Endothelial cell (in vitro differentiated cells): ENCODE results near the gene AK8. TPM values are rescaled to one million over a fixed set of nuclear protein-coding genes. Genes with fewer than 3 reads are reported as not detected.

ENCODE experiments used
- DNase-seq: peaks from one replicate; pipeline ENCODE4 v3.0.0; 2021; ENCODE audit warnings: low spot score
- H3K27ac Mint-ChIP-seq: one replicate; pipeline ENCODE4 v1.8.0; 2021; ENCODE audit warnings: mixed read lengths, inconsistent platforms; ENCODE audit not compliant: unreplicated experiment
- H3K27me3 Mint-ChIP-seq: one replicate; pipeline ENCODE4 v1.8.0; 2021; ENCODE audit warnings: mild to moderate bottlenecking, moderate library complexity, mixed read lengths, inconsistent platforms; ENCODE audit not compliant: unreplicated experiment
- H3K36me3 Mint-ChIP-seq: one replicate; pipeline ENCODE4 v1.8.0; 2021; ENCODE audit warnings: mild to moderate bottlenecking, low read depth, mixed read lengths, inconsistent platforms; ENCODE audit not compliant: unreplicated experiment
- H3K4me1 Mint-ChIP-seq: one replicate; pipeline ENCODE4 v1.8.0; 2021; ENCODE audit warnings: mild to moderate bottlenecking, mixed read lengths, inconsistent platforms; ENCODE audit not compliant: unreplicated experiment
- H3K4me3 Mint-ChIP-seq: one replicate; pipeline ENCODE4 v1.8.0; 2021; ENCODE audit warnings: mild to moderate bottlenecking, mixed read lengths, inconsistent platforms; ENCODE audit not compliant: unreplicated experiment
- H3K9me3 Mint-ChIP-seq: one replicate; pipeline ENCODE4 v1.8.0; 2021; ENCODE audit warnings: mixed read lengths, inconsistent platforms; ENCODE audit not compliant: unreplicated experiment
- total RNA-seq: library from RNA; stranded (reverse); fragmentation: NEBNext Ultra II Directional; extraction: Animal tissue kit (Norgen Biotek cat#: 25700); gene quantifications from one replicate; pipeline ENCODE4 v1.2.1, GENCODE V29; 2021; ENCODE audit not compliant: unreplicated experiment
- TF ChIP-seq, protein P1 (sequence below): fragments of 200-600 bp; sonication (generic); IDR thresholded peaks from one replicate; pipeline ENCODE4 v1.5.0; 2021; ENCODE audit warnings: antibody characterized with exemption; ENCODE audit not compliant: unreplicated experiment

AK8 gene
- total RNA-seq, 1 donor from 2014 or later = 2.0 TPM

DNA sequence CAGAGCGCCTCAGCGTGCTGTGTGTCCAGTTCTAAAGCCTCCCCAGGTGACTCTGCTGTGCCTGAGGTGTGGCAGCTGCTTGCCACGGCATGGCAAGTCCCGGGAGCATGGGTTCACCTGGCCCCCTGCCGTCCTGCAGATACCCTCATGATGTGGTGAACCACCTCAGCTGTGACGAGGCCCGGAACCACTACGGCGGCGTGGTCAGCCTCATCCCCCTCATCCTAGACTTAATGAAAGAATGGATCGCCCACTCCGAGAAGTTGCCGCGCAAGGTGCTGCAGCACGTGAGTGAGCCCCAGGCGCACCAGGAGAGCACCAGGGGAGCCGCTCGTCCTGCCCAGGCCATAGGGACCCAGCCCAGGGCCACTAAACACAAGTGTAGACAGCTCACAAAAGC is 10.1 kb upstream of the AK8 start:
- TF ChIP-seq, protein P1, sequence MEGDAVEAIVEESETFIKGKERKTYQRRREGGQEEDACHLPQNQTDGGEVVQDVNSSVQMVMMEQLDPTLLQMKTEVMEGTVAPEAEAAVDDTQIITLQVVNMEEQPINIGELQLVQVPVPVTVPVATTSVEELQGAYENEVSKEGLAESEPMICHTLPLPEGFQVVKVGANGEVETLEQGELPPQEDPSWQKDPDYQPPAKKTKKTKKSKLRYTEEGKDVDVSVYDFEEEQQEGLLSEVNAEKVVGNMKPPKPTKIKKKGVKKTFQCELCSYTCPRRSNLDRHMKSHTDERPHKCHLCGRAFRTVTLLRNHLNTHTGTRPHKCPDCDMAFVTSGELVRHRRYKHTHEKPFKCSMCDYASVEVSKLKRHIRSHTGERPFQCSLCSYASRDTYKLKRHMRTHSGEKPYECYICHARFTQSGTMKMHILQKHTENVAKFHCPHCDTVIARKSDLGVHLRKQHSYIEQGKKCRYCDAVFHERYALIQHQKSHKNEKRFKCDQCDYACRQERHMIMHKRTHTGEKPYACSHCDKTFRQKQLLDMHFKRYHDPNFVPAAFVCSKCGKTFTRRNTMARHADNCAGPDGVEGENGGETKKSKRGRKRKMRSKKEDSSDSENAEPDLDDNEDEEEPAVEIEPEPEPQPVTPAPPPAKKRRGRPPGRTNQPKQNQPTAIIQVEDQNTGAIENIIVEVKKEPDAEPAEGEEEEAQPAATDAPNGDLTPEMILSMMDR = no peak
- Mint-ChIP-seq H3K4me1 (peaks cover under 1% of the 10 kb centered on the region), H3K4me3 (no peak overlapping the region), H3K9me3 (no peaks in the 10 kb centered on the region), H3K27me3 (peaks cover 8% of the 10 kb centered on the region), H3K27ac (no peak overlapping the region), H3K36me3 (peaks cover 7% of the 10 kb centered on the region)
- no peak for DNase-seq

DNA sequence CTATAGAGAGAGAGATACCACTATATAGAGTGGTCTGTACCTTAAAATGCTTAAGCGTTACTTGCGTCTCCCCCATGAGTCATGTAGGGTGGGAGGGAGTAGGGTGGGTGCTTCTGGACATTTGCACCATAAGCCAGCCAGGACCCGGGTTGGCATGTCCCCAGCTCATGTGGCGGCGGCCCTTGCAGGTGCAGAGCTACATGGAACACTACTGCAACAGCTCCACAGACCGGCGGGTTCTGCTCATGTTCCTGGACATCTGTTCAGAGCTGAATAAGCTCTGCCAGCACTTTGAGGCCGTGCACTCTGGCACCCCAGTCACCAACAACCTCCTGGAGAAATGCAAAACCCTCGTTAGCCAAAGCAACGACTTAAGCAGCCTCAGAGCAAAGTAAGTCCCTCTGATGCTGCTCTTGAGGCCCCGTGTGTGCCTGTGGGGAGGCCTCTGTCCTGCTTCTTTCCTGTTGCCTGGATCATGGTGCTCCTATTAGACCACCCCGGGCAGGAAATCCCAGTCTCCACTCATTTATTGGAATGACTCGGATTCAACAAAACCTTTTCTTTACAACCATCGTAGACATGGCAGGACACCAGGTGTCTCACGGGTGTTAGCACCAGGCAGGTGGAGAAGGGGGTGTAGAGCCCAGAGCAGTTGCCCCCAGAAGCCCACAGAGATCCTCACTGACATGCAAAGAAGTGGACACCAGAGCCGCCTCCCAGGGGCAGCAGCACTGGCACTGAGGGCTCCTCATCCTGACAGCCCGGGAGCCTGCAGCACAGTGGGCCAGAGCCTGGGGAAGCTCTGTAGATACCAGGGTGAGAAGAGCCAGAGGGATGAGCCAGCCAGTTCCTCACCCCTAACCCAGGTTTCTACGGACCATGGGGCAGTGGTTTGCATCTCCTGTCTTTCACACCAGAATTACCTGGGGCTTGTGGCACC is 9.4 kb upstream of the AK8 start:
- H3K27me3 Mint-ChIP-seq = peaks cover 8% of the 10 kb centered on the region
- TF ChIP-seq, protein P1 = no peak
- DNase-seq = no peak
- no peaks in the 10 kb centered on the region for H3K4me1 Mint-ChIP-seq
- H3K27ac Mint-ChIP-seq = peak overlapping the region; percentile 52
- peaks cover under 1% of the 10 kb centered on the region for H3K36me3 Mint-ChIP-seq
- no peaks in the 10 kb centered on the region for H3K9me3 Mint-ChIP-seq
- H3K4me3 Mint-ChIP-seq = no peak overlapping the region

DNA sequence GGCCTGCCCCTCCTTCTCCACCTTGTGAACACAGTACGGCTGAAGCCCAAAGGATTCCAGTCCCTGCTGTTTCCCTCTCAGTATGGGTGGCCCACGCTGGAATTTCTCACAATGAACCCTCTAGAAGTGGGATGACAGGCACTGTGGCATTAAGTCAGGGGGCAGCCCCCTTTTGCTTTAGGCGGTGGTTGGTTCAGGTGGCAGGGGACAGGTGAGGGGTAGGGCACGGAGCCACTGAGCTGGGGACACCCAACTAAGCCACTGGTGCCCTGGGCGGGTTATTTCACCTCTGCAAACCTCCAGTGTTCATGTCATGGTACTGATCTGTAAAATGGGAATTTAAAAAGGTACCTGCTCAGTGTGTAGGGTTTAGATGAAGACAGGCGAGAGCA is 8.2 kb upstream of the AK8 start:
- Mint-ChIP-seq H3K27ac (no peak overlapping the region), H3K36me3 (no peaks in the 10 kb centered on the region), H3K27me3 (peaks cover 8% of the 10 kb centered on the region), H3K9me3 (no peaks in the 10 kb centered on the region), H3K4me1 (no peaks in the 10 kb centered on the region), H3K4me3 (no peak overlapping the region)
- TF ChIP-seq, protein P1 = no peak
- DNase-seq = no peak

DNA sequence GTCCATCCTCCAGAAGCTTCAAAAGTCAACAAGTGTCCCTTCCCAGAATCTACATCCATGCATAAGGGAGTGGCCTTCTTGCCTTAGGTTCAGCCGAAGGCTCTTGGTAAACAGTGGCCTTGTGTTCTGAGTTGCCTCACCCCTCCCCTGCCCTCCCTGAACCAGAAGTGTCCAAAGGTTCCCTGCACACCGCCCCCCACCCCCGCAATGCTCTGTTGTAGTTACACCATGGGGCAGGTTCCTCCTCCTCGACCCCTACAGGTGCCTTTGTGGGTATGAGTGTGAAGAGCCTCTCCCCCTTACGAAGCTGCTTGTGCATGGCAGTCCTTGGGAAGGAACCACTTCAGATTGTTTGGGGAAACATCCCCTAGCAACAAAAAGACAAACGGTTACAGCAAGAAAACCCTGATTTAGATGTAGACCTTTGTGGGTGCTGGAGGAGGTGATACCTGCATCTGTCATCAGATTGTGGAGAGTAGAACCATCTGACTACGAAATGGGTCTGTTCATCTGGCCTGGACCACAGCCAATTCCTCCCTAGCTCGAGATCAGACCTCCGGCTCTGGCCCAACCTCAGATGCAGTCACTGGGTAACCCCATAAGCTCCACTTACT is 7.7 kb upstream of the AK8 start:
- TF ChIP-seq, protein P1 = no peak
- DNase-seq = no peak
- no peak overlapping the region for H3K4me3 Mint-ChIP-seq
- no peak overlapping the region for H3K27ac Mint-ChIP-seq
- H3K4me1 Mint-ChIP-seq = no peaks in the 10 kb centered on the region
- no peaks in the 10 kb centered on the region for H3K9me3 Mint-ChIP-seq
- H3K36me3 Mint-ChIP-seq = no peaks in the 10 kb centered on the region
- peaks cover 8% of the 10 kb centered on the region for H3K27me3 Mint-ChIP-seq
